Measurements from ENCODE around the gene SH3BP4. TPM values are rescaled to one million over a fixed set of nuclear protein-coding genes. Genes with fewer than 3 reads are reported as not detected.

SH3BP4 gene
- total RNA-seq, 4 donors from 2014 or later = 11.0 to 22.9 (median 18.7) TPM

DNA sequence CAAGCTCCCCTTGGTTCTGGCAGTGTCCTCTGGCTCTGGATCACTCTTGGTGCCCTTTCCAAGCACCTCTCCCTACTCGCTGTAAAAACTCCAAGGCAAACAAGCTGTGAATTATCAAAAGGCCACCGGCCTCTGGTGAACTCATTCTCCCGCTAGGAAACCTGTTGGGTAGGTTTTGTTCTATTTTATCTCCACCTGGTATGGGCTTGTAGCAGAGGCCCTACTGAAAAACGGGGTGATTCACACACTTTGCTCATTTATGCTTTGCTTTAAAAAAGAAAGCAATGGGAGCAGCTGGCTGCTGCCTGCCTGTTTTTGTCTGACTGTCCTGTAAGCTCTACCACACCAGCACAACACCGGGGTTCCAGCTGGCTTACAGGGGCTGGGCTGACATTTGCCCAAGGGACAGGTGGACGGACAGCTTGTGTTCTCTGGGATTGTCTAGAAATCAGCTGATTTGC lies 56.8 kb downstream of the SH3BP4 start:
- peak overlapping the region; percentile 82 to 86 (median 82) for H3K27ac ChIP-seq
- TF ChIP-seq, protein P1, sequence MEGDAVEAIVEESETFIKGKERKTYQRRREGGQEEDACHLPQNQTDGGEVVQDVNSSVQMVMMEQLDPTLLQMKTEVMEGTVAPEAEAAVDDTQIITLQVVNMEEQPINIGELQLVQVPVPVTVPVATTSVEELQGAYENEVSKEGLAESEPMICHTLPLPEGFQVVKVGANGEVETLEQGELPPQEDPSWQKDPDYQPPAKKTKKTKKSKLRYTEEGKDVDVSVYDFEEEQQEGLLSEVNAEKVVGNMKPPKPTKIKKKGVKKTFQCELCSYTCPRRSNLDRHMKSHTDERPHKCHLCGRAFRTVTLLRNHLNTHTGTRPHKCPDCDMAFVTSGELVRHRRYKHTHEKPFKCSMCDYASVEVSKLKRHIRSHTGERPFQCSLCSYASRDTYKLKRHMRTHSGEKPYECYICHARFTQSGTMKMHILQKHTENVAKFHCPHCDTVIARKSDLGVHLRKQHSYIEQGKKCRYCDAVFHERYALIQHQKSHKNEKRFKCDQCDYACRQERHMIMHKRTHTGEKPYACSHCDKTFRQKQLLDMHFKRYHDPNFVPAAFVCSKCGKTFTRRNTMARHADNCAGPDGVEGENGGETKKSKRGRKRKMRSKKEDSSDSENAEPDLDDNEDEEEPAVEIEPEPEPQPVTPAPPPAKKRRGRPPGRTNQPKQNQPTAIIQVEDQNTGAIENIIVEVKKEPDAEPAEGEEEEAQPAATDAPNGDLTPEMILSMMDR (IDR thresholded peaks at IDR 0.05) = no peak
- no peak for TF ChIP-seq POLR2A (IDR thresholded peaks at IDR 0.05)
- H3K27me3 ChIP-seq = no peaks in the 10 kb centered on the region
- intact Hi-C loops (cut with DNase I) = no loop called here
- peaks cover 16 to 66% (median 38%) of the 10 kb centered on the region in 3 donors for H3K4me1 ChIP-seq
- no peaks in the 10 kb centered on the region for H3K9me3 ChIP-seq
- no peak for DNase-seq
- peak overlapping the region in 1 of 4 donors; percentile 1 for H3K4me3 ChIP-seq
- no peaks in the 10 kb centered on the region for H3K36me3 ChIP-seq
- WGBS, 2 donors = 42 to 52% methylated on average over 4 to 6 of the region's 6 CpGs

DNA sequence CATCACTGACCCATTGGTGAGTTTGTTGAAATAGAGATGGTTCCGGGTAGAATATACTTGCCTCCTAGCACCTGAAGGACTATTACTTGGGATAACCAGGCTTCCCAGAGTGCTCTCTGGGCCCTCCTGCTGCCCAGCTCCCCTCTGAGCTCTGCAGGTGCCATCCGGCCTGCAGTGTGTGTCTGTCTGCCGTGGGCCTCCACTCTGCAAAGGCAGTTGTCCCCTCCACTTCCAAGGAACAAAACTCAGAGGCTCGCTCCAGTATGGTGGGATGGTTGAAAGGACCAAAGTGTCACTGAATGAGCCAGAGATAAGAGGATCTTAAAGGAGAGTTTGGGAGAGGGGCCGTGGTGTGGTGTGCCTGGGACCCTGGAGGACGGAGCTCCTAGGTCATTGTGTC lies 57.3 kb downstream of the SH3BP4 start:
- WGBS, 2 donors = 75 to 86% methylated on average over 3 to 6 of the region's 6 CpGs
- intact Hi-C loops (cut with DNase I) = no loop called here
- DNase-seq = no peak
- TF ChIP-seq POLR2A (IDR thresholded peaks at IDR 0.05) = no peak
- TF ChIP-seq, protein P1 (IDR thresholded peaks at IDR 0.05) = no peak
- no peaks in the 10 kb centered on the region for H3K27me3 ChIP-seq
- H3K4me3 ChIP-seq = peak overlapping the region in 1 of 4 donors; percentile 1
- H3K27ac ChIP-seq = peak overlapping the region; percentile 82 to 86 (median 82)
- H3K9me3 ChIP-seq = no peaks in the 10 kb centered on the region
- H3K4me1 ChIP-seq = peaks cover 16 to 63% (median 38%) of the 10 kb centered on the region in 3 donors
- no peaks in the 10 kb centered on the region for H3K36me3 ChIP-seq

DNA sequence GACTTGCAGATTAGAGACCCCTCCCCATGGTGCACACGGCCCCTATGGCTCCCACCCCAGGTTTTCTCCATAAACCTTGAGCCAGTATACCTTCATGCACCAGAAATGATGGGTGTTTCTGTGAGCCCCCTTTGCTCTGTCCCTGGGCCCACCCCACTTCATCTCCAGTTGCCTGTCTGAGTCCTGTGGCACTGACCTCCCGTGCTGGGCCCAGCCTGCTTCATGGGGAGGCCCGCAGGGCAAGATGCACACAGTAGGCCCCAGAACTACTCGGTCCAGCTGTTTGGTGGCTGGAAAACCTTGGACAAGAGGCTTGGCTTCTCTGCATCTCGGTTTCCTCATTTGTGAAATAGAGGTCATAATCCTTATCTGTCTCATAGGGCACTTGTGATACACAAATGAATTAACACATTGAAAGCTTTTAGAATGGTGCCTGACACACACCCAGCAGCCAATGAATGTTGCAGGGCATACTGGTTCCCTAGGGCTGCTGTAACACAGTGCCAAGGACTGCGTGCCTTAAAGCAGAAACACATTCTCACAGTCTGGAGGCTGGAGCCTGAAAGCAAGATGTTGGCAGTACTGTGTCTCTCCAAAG lies 58.4 kb downstream of the SH3BP4 start:
- Histone ChIP-seq H3K27ac (peak overlapping the region; percentile 82 to 86 (median 82)), H3K9me3 (peaks cover 0 to 3% (median under 1%) of the 10 kb centered on the region in 3 donors), H3K36me3 (no peaks in the 10 kb centered on the region), H3K4me3 (no peak overlapping the region), H3K4me1 (peaks cover 16 to 58% (median 35%) of the 10 kb centered on the region in 3 donors), H3K27me3 (no peaks in the 10 kb centered on the region)
- intact Hi-C loops (cut with DNase I) = no loop called here
- no peak for DNase-seq
- 84 to 85% methylated on average over 4 to 6 of the region's 6 CpGs for WGBS, 2 donors
- TF ChIP-seq, protein P1 (IDR thresholded peaks at IDR 0.05) = no peak
- no peak for TF ChIP-seq POLR2A (IDR thresholded peaks at IDR 0.05)

DNA sequence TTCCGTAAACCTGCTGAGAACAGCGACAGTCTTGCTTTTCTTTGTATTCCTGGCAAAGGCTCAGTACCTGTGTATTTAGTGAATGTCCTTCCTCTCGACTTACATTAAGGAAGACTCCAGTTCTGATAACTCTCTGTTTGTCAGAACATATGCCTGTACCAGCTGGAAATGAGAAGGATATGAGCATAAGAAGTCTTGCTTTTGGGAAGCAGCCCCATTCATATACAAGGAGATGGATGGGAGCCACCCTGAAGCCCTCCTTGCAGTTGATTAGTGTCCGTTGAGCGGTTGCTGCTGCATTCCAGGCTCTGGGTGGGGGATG lies 59.8 kb downstream of the SH3BP4 start:
- no peak for DNase-seq
- WGBS, 2 donors = 87 to 94% methylated on average over 4 to 5 of the region's 5 CpGs
- no peak for TF ChIP-seq POLR2A (IDR thresholded peaks at IDR 0.05)
- TF ChIP-seq, protein P1 (IDR thresholded peaks at IDR 0.05) = no peak
- Histone ChIP-seq H3K36me3 (no peaks in the 10 kb centered on the region), H3K27me3 (no peaks in the 10 kb centered on the region), H3K27ac (no peak overlapping the region), H3K4me1 (peaks cover 16 to 45% (median 30%) of the 10 kb centered on the region in 3 donors), H3K4me3 (no peak overlapping the region), H3K9me3 (peaks cover 0 to 7% (median 5%) of the 10 kb centered on the region in 3 donors)
- intact Hi-C loops (cut with DNase I) = no loop called here

DNA sequence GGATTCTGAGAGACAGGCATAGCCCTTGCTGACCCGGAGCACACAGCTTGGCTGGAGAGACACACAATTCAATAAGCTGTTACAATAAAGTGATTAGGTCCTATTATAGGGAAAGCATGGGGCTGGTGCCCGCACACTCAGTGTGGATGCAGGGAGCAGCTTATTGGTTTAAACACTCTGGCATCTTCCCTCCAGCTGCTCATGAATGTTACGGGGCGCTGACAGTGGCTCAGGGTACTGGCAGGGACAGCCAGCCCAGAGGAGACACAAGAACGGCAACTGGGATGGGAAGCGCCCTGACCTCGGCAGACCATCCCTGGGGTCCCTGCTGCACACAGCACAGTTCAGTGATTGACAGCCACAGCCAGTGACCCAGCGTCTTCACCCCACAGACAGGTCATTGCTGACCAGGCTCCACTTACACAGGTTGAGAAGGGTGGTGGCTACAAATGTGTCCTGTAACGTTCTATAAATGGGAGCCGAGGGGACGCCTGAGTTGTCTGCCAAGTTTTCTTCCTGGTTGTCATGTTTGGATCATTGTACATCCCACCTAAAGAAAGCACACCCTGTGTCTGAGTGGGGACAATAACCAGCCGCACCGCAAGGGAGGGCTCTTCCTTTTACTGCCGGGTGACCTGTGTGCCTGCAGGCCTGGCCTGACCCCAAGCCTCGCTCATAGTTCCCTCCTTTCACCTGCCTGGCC lies 60.3 kb downstream of the SH3BP4 start:
- no peak overlapping the region for H3K27ac ChIP-seq
- TF ChIP-seq POLR2A (IDR thresholded peaks at IDR 0.05) = no peak
- TF ChIP-seq, protein P1 (IDR thresholded peaks at IDR 0.05) = no peak
- peaks cover 14 to 40% (median 30%) of the 10 kb centered on the region in 3 donors for H3K4me1 ChIP-seq
- H3K27me3 ChIP-seq = no peaks in the 10 kb centered on the region
- no peak overlapping the region for H3K4me3 ChIP-seq
- WGBS, 2 donors = 73 to 82% methylated on average over 7 to 11 of the region's 15 CpGs
- intact Hi-C loops (cut with DNase I) = no loop called here
- DNase-seq = no peak
- no peaks in the 10 kb centered on the region for H3K36me3 ChIP-seq
- H3K9me3 ChIP-seq = peaks cover 0 to 7% (median 5%) of the 10 kb centered on the region in 3 donors

All from esophagus squamous epithelium (tissue), 5 donors.